Vagina (tissue), 2 donors: ENCODE results near the gene CORT. TPM values are rescaled to one million over a fixed set of nuclear protein-coding genes. Genes with fewer than 3 reads are reported as not detected.

Source experiments
- DNase-seq, 2 donors: peaks; one replicate each; pipeline ENCODE4 v3.0.0-alpha.2; 2017; ENCODE audit errors: extremely low spot score in 2 of 2
- H3K27ac ChIP-seq: fragments of 200-600 bp; sonication (generic); one replicate; pipeline ENCODE4 v1.5.1; 2019
- H3K27me3 ChIP-seq: fragments of 200-600 bp; sonication (generic); one replicate; pipeline ENCODE4 v1.5.1; 2019
- H3K36me3 ChIP-seq, 2 donors: fragments of 200-600 bp; sonication (generic); one replicate each; pipeline ENCODE4 v1.5.1; 2017 to 2019
- H3K4me1 ChIP-seq: fragments of 200-600 bp; sonication (generic); one replicate; pipeline ENCODE4 v1.5.1; 2019
- H3K4me3 ChIP-seq, 2 donors: fragments of 200-600 bp; sonication (generic); 1 replicate in 1 of 2; 2 replicates in 1 of 2; pipeline ENCODE4 v1.5.1; 2016 to 2019
- H3K9me3 ChIP-seq: fragments of 200-600 bp; sonication (generic); one replicate; pipeline ENCODE4 v1.5.1; 2019
- POLR2A ChIP-seq, 2 donors: fragments of 450-650 bp; IDR thresholded peaks; one replicate each; pipeline ENCODE4 v1.6.1; 2017; ENCODE audit warnings: antibody characterized with exemption in 2 of 2, mild to moderate bottlenecking in 2 of 2, moderate library complexity in 2 of 2
- POLR2AphosphoS5 ChIP-seq, 2 donors: sonication (generic); formaldehyde crosslinking; IDR thresholded peaks; one replicate each; pipeline ENCODE4 v1.9.0; 2017; ENCODE audit warnings: antibody characterized with exemption in 2 of 2, mild to moderate bottlenecking in 2 of 2, low read depth in 1 of 2; ENCODE audit not compliant: insufficient read depth in 1 of 2
- intact Hi-C: fragments of 100-400 bp; cut with DNase I; formaldehyde crosslinking; loops from one replicate; pipeline ENCODE4 v1.15.1; 2023
- total RNA-seq: library from RNA; depleted of rRNA; stranded (reverse); fragments of >200 nt; gene quantifications from one replicate; pipeline ENCODE4 v1.2.3, GENCODE V29; 2016
- TF ChIP-seq, protein P1 (sequence below), 3 experiments: fragments of 450-650 bp in 2 of 3; fragments of 200-600 bp in 1 of 3; sonication (generic) in 1 of 3; IDR thresholded peaks; one replicate each; pipeline ENCODE4 v1.5.1; 2017 to 2019; ENCODE audit warnings: antibody characterized with exemption in 3 of 3, mild to moderate bottlenecking in 2 of 3, moderate library complexity in 2 of 3

The CORT gene
- total RNA-seq, 1 donor from 2014 or later = not detected

DNA sequence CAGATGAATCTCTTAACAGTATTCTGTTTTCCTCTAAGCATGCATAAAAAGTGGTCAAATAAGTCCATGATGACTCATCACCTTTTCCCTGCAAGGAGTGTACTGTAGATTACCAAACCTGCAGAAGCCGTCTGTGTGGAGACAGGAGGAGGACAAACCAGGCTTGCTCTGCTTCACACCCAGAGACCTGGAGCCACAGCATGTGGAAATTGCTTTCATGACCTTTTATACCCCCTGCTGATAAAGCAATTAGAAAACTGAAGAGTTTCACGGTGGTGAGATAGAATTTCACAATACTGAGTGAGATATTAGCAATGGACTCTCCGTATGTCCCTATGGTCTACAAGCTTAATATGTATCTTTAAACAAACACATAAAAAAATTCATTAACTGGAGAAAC, 9.4 kb downstream of the CORT start:
- no peak overlapping the region for H3K4me3 ChIP-seq
- no peaks in the 10 kb centered on the region for H3K27me3 ChIP-seq
- intact Hi-C loops = no loop called here
- DNase-seq = no peak
- no peaks in the 10 kb centered on the region for H3K9me3 ChIP-seq
- TF ChIP-seq POLR2A (IDR thresholded peaks at IDR 0.05) (no peak), POLR2AphosphoS5 (IDR thresholded peaks at IDR 0.05; ENCODE audit: insufficient read depth in 1 of 2, low read depth in 1 of 2) (no peak)
- TF ChIP-seq, protein P1, sequence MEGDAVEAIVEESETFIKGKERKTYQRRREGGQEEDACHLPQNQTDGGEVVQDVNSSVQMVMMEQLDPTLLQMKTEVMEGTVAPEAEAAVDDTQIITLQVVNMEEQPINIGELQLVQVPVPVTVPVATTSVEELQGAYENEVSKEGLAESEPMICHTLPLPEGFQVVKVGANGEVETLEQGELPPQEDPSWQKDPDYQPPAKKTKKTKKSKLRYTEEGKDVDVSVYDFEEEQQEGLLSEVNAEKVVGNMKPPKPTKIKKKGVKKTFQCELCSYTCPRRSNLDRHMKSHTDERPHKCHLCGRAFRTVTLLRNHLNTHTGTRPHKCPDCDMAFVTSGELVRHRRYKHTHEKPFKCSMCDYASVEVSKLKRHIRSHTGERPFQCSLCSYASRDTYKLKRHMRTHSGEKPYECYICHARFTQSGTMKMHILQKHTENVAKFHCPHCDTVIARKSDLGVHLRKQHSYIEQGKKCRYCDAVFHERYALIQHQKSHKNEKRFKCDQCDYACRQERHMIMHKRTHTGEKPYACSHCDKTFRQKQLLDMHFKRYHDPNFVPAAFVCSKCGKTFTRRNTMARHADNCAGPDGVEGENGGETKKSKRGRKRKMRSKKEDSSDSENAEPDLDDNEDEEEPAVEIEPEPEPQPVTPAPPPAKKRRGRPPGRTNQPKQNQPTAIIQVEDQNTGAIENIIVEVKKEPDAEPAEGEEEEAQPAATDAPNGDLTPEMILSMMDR (IDR thresholded peaks at IDR 0.05) = no peak
- H3K36me3 ChIP-seq = peaks cover 0 to 31% of the 10 kb centered on the region in 2 donors
- H3K27ac ChIP-seq = no peak overlapping the region
- H3K4me1 ChIP-seq = peaks cover 8% of the 10 kb centered on the region

DNA sequence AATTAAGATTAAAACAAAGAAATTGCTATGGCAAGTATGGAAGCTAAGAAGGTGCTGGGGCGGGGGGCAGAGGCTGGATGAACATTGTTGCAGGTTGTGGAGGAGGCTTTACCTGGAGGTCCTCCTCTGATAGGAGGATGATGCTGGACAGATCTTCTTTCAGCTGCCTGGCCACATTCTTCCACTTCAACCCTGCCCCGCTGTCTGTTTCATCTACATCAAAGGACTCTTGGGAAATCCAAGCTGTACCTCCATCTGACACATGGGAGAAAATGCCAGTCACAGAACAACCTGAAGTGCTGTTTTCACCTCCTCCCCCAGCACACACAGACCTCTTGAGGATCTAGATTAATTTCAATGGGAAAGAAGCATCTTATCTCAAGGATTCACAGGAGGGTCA, 17.2 kb downstream of the CORT start:
- Histone ChIP-seq H3K36me3 (peaks cover 0 to 68% of the 10 kb centered on the region in 2 donors), H3K4me3 (no peak overlapping the region), H3K27ac (no peak overlapping the region), H3K9me3 (no peaks in the 10 kb centered on the region), H3K4me1 (peaks cover 11% of the 10 kb centered on the region), H3K27me3 (no peaks in the 10 kb centered on the region)
- intact Hi-C loops = no loop called here
- no peak for DNase-seq
- TF ChIP-seq POLR2AphosphoS5 (IDR thresholded peaks at IDR 0.05; ENCODE audit: insufficient read depth in 1 of 2, low read depth in 1 of 2) = no peak
- TF ChIP-seq POLR2A (IDR thresholded peaks at IDR 0.05) = no peak
- TF ChIP-seq, protein P1 (IDR thresholded peaks at IDR 0.05) = no peak

DNA sequence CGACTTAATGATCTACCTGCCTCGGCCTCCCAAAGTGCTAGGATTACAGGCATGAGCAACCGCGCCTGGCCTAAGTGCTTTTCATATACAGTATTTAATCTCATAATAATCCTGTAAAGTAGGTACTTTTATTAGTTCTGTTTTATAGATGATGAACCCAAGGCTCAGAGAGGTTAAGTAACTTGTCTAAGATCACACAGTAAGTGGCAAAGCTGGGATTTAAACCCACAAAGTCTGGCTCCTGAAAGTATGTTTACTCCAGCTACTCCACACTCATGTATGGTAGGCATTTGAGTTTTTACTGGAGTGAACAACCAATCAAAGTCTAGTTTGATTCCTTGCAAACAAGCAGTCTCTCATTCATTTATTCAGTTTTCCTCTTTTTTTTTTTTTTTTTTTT, 20.2 kb downstream of the CORT start:
- Histone ChIP-seq H3K9me3 (no peaks in the 10 kb centered on the region), H3K27me3 (no peaks in the 10 kb centered on the region), H3K36me3 (peaks cover 0 to 40% of the 10 kb centered on the region in 2 donors), H3K27ac (no peak overlapping the region), H3K4me3 (no peak overlapping the region), H3K4me1 (peaks cover 17% of the 10 kb centered on the region)
- TF ChIP-seq POLR2A (IDR thresholded peaks at IDR 0.05) (no peak), POLR2AphosphoS5 (IDR thresholded peaks at IDR 0.05; ENCODE audit: insufficient read depth in 1 of 2, low read depth in 1 of 2) (no peak)
- TF ChIP-seq, protein P1 (IDR thresholded peaks at IDR 0.05) = no peak
- DNase-seq = no peak
- intact Hi-C loops = no loop called here

DNA sequence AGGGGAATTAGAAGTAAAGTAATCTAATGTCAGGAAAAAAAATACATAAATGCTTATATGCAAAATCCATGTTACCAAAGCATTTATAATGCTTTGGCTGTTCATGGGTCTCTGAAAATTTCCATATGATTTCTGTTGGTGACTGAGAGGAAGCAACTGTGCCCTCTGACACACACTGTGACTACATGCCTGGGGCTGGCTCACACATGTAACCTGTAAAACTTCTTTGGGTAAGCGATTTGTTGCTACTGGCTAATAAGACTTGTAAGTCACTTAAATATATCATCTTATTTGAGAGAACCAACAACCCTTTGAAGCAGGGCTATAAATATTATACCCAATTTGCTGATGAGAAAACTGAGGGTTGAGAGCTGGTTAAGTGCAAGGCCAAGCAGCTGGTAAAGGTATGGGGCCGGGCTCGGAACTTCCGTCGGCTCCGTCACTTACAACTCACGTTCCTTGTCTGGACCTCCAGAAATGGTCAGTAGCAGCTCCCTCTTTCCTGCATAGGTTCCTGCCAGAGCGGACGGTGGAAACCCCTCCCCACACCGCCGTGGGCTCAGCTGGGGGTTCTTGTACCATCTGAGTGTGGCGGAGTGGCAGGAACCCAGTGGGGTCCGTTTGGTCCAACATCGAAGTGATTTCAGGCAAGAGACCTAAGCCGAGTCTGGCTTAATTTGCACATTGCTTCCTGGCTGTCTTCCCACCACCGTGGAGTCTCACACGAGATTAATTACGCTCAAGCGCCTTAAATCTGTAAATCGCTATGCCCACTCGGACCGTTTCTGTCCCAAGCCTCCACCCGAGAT, 21.8 kb downstream of the CORT start:
- H3K36me3 ChIP-seq = peaks cover 0 to 24% of the 10 kb centered on the region in 2 donors
- peak overlapping the region; percentile 77 to 81 for H3K4me3 ChIP-seq
- DNase-seq = no peak
- no peaks in the 10 kb centered on the region for H3K27me3 ChIP-seq
- peak overlapping the region; percentile 78 for H3K27ac ChIP-seq
- no peaks in the 10 kb centered on the region for H3K9me3 ChIP-seq
- H3K4me1 ChIP-seq = peaks cover 28% of the 10 kb centered on the region
- intact Hi-C loops = no loop called here
- TF ChIP-seq POLR2AphosphoS5 (IDR thresholded peaks at IDR 0.05; ENCODE audit: insufficient read depth in 1 of 2, low read depth in 1 of 2) (no peak), POLR2A (IDR thresholded peaks at IDR 0.05) (no peak)
- TF ChIP-seq, protein P1 (IDR thresholded peaks at IDR 0.05) = no peak
